Astrocyte of the cerebellum (primary cell): Measurements from ENCODE around the gene SS18L1.

Experiments used
- DNase-seq: peaks from one replicate; pipeline ENCODE4 v3.0.0-alpha.2; 2011; ENCODE audit warnings: low read depth
- H3K4me3 ChIP-seq: 2 replicates; pipeline ENCODE4 v1.5.1; 2011; ENCODE audit warnings: mild to moderate bottlenecking, low read depth, low read length, moderate library complexity
- in situ Hi-C: cut with HindIII; loops from 2 replicates; pipeline ENCODE4 v1.10.0; 2017; ENCODE audit warnings: low sequenced_read_pairs
- TF ChIP-seq, protein P1 (sequence below): IDR thresholded peaks from 2 replicates; pipeline ENCODE4 v1.5.1; 2012; ENCODE audit warnings: low read length, low read depth, moderate library complexity, mild to moderate bottlenecking; ENCODE audit errors: missing control alignments

The SS18L1 gene

DNA sequence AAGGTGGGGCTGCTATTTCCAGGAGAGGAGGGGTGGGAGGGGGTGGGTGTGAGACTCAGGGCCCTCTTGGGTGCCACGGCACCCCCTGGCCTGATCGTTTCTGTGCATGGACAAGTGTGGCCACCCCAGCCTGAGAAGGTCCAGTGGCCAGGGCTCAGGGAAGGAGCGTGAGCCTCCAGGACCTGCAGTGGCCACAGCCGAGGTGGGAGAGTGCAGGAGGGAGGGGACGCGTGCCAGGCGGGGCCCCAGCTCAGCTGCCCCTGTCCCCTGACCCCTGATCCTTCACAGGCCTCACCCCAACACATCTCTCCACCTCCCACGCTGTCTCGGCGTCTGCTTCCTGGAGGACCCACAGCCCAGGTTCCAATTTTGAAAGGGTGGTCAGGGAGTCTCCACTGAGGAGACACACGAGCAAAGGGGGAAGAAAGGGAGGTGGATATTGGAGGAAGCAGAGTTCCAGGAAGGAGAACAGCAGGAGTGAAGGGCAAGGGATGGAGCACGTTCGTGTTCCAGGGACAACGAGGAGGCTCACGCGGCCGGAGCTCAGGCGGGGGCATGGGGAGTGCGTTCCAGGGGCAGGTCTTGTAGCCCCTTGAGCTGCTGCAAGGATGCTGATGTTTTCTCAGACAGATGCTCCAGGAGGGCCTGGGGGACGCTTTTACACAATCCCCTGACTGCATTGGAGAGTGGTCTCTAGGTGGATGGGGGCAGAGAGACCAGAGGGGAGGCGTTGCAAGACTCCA lies 80.7 kb downstream of the SS18L1 start:
- TF ChIP-seq, protein P1, sequence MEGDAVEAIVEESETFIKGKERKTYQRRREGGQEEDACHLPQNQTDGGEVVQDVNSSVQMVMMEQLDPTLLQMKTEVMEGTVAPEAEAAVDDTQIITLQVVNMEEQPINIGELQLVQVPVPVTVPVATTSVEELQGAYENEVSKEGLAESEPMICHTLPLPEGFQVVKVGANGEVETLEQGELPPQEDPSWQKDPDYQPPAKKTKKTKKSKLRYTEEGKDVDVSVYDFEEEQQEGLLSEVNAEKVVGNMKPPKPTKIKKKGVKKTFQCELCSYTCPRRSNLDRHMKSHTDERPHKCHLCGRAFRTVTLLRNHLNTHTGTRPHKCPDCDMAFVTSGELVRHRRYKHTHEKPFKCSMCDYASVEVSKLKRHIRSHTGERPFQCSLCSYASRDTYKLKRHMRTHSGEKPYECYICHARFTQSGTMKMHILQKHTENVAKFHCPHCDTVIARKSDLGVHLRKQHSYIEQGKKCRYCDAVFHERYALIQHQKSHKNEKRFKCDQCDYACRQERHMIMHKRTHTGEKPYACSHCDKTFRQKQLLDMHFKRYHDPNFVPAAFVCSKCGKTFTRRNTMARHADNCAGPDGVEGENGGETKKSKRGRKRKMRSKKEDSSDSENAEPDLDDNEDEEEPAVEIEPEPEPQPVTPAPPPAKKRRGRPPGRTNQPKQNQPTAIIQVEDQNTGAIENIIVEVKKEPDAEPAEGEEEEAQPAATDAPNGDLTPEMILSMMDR: no peak
- no peak overlapping the region for H3K4me3 ChIP-seq
- no peak for DNase-seq
- in situ Hi-C loops: no loop called here

DNA sequence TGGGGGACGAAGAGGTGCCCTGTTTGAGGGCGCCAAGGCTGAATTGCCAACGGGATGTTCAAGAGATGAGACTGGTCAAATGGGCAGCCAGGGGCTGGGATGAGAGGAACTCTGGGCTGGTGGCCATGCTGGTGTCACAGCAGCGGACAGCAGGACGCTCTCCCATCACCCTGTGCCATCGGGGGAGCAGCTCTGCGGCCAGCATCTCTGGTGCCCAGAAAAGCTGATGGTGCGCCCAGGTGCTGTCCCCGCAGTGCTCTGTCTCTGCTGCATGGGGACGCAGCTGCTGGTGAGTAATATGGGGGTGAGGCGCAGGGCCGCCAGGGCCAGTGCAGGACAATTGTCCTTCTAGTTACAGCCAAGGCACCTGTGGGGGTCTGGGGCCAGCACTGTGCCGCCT lies 81.5 kb downstream of the SS18L1 start:
- DNase-seq: no peak
- TF ChIP-seq, protein P1: no peak
- in situ Hi-C loops: no loop called here
- H3K4me3 ChIP-seq: no peak overlapping the region

DNA sequence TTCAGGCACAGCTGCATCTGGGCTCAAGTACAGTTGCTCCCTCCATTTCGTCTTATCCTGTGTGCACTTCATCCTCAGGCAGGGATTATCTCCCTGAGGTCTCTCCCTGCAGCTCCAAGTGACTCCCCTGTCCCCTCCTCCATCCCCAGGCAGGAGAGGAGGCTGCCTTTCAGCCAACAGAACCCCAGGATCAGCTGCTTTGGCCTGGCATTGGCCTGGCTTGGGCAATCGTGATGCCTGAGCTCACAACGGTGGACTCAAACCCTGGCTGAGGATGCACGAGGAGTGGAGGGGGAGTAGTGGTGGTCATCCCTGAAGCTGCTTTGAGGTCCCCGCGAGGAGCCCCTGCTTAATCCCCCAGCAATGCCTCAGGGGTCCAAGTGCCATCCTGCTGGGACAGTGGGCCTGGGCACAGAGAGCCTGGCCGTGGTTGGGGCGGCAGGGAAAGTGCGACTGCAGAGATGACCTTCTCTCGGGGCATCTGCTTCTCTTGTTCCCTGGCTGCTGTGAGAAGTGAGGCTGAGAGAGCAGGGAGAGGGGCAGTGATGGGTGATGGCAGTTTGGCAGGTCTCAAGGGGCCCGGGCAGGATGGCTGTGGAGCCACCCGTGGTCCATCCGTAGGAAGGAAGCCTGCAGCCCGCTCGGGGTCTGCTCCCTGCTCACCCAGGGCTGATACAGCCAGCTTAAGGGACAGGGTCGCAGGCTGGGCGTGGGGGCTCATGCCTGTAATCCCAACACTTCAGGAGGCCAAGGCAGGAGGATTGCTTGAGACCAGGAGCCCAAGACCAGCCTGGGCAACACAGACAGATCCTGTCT lies 82.5 kb downstream of the SS18L1 start:
- no peak overlapping the region for H3K4me3 ChIP-seq
- in situ Hi-C loops: no loop called here
- TF ChIP-seq, protein P1: no peak
- no peak for DNase-seq

DNA sequence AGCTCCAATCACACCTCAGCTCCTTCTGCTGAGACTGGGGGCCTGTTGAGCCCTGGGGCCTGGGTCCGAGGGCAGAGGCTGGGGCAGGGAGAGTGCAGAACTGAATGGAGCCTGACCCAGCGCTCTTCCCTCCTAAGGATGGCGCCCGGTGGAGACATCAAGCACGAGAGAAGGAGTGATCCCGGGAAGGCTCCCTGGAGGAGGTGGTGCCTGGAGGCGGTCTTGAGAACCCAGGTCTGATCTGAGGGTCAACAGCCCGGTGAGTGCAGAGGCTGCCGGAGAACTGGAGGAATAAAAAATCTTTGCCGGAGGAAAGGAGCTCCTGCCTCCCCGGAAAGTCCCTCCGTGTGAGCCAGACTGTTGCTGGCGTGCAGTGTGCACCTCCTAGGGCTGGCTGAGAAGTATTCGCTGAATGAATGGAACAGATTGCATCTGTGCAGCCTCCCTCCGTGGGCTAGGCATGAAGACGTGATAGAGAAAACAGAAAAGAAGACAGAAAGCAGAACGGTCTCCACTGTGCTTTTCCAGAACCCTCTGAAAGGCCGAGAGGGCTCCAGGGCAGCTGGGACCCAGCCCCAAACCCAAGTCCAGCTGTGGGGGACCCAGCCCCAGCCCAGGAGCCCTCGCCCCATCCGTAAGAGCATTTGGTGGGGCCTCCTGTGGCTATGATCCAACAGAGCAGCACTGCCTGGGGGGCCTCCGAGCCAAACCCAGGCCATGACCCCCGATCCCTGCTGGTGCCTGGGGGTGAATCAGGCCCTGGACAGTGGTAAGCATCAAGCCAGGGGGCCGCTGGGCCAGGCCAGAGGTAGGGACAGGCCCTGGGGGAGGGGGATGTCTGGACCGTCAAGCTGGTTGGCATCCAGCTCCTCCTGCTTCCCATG lies 83.4 kb downstream of the SS18L1 start:
- in situ Hi-C loops: no loop called here
- TF ChIP-seq, protein P1: no peak

DNA sequence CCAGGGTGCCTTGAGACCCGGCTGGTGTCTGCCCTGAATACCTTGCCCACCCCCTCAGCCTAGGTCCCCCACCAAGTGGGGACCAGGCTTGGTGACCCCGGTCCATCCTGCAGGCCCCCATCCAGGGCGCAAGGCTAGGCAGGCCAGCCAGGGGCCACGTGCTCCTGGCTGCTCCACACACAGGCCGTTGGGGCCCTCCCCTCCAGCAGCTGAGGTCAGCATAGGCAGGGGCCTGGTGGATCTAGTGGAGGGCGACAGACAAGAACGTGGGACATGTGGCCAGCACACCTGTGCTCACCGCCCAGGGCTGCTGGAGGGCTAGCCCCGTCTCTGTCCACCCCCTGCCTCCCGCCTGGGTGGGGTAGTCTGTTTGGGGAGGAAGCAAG lies 84.0 kb downstream of the SS18L1 start:
- H3K4me3 ChIP-seq: no peak overlapping the region
- DNase-seq: no peak
- TF ChIP-seq, protein P1: no peak
- in situ Hi-C loops: no loop called here

More for the DNA sequence above, 83.4 kb downstream of the SS18L1 start:
- no peak overlapping the region for H3K4me3 ChIP-seq
- DNase-seq: no peak
